Endothelial cell of hepatic sinusoid (primary cell): ENCODE data around the gene TRNT1.

Source experiments
- in situ Hi-C: cut with HindIII; loops from 2 replicates; pipeline ENCODE4 v1.10.0; 2017; ENCODE audit warnings: low sequenced_read_pairs

TRNT1 gene

GRCh38 chr3:3126477-3127431 is at the start of gene TRNT1:
Gene TRNT1, plus strand, starts transcription at chr3:3126940. Its CDS starts 2,101 bp downstream, at chr3:3129041.
- in situ Hi-C loops, result no loop called here

- in situ Hi-C loops, result no loop called here
These were observed 46.4 kb upstream of the TRNT1 start for GRCh38 chr3:3080309-3080708.

GRCh38 chr3:3081381-3082233 is 45.1 kb upstream of the TRNT1 start:
- in situ Hi-C loops, result no loop called here

- in situ Hi-C loops, result no loop called here
These were observed 44.4 kb upstream of the TRNT1 start for GRCh38 chr3:3082234-3082924.

- in situ Hi-C loops, result no loop called here
These were observed 41.9 kb upstream of the TRNT1 start for GRCh38 chr3:3084890-3085289.

- in situ Hi-C loops, result no loop called here
These were observed 41.0 kb upstream of the TRNT1 start for GRCh38 chr3:3085782-3086181.

- in situ Hi-C loops, result no loop called here
These were observed 40.5 kb upstream of the TRNT1 start for GRCh38 chr3:3086239-3086638.

GRCh38 chr3:3087279-3087678 is 39.5 kb upstream of the TRNT1 start:
- in situ Hi-C loops, result no loop called here

- in situ Hi-C loops, result no loop called here
These were observed 38.8 kb upstream of the TRNT1 start for GRCh38 chr3:3087716-3088465.

- in situ Hi-C loops, result no loop called here
These were observed 37.7 kb upstream of the TRNT1 start for GRCh38 chr3:3089017-3089416.

GRCh38 chr3:3097958-3098357 is 28.8 kb upstream of the TRNT1 start:
- in situ Hi-C loops, result no loop called here

GRCh38 chr3:3101660-3102458 is 24.9 kb upstream of the TRNT1 start:
- in situ Hi-C loops, result no loop called here

- in situ Hi-C loops, result no loop called here
These were observed 24.0 kb upstream of the TRNT1 start for GRCh38 chr3:3102751-3103150.

- in situ Hi-C loops, result no loop called here
These were observed 21.5 kb upstream of the TRNT1 start for GRCh38 chr3:3105246-3105645.

- in situ Hi-C loops, result no loop called here
These were observed 20.9 kb upstream of the TRNT1 start for GRCh38 chr3:3105815-3106214.

- in situ Hi-C loops, result no loop called here
These were observed 19.6 kb upstream of the TRNT1 start for GRCh38 chr3:3107181-3107580.

- in situ Hi-C loops, result no loop called here
These were observed 18.9 kb upstream of the TRNT1 start for GRCh38 chr3:3107858-3108257.

GRCh38 chr3:3109407-3110298 is 17.1 kb upstream of the TRNT1 start:
- in situ Hi-C loops, result no loop called here

GRCh38 chr3:3110299-3110630 is 16.5 kb upstream of the TRNT1 start, which contains the start of gene IL5RA:
Gene IL5RA, minus strand, starts transcription at chr3:3110374. Its CDS starts 5,390 bp downstream, at chr3:3104984.
- in situ Hi-C loops, result no loop called here
